ENCODE measurements around the gene TNXB.
"Not testable (repeated sequence)": the region's sequence is repeated elsewhere in the genome, so short reads cannot be mapped to it uniquely, and the experiment has no call there.

The TNXB gene

GRCh38 chr6:32041385-32041784 lies 67.8 kb downstream of the TNXB start:
- not testable (repeated sequence) for H3K4me3 ChIP-seq (ENCODE audit: low read length); H4K5ac ChIP-seq (ENCODE audit: low read length); H3K36me3 ChIP-seq (ENCODE audit: control insufficient read depth, insufficient read depth, low read length); H4K8ac ChIP-seq (ENCODE audit: low read depth, low read length); H3K79me2 ChIP-seq (ENCODE audit: control insufficient read depth, insufficient read depth, low read length); H2AK5ac ChIP-seq (ENCODE audit: low read length); H3K4me1 ChIP-seq (ENCODE audit: control insufficient read depth, low read depth, low read length); H2BK15ac ChIP-seq (replicated peaks; ENCODE audit: low read depth); H3K4me2 ChIP-seq (ENCODE audit: low read length); H2BK120ac ChIP-seq (ENCODE audit: low read depth, low read length); H3K56ac ChIP-seq (ENCODE audit: low read length); H3K9ac ChIP-seq (ENCODE audit: low read length); H3K27ac ChIP-seq (ENCODE audit: low read depth, low read length); DNase-seq; H3K27me3 ChIP-seq (ENCODE audit: insufficient read depth, low read length, poor library complexity); H3K23ac ChIP-seq (ENCODE audit: low read length); H3K18ac ChIP-seq (ENCODE audit: low read length); H3K4ac ChIP-seq (ENCODE audit: low read depth, low read length); H2BK5ac ChIP-seq (ENCODE audit: low read length); H3K79me1 ChIP-seq (ENCODE audit: low read length)
- WGBS (ENCODE audit: extremely low coverage, insufficient coverage, low lambda C conversion rate) = no CpG with 5 or more reads among the region's 10 CpGs

- H3K56ac ChIP-seq (ENCODE audit: low read length); H3K4ac ChIP-seq (ENCODE audit: low read depth, low read length); H3K9ac ChIP-seq (ENCODE audit: low read length); H3K23ac ChIP-seq (ENCODE audit: low read length); H3K4me2 ChIP-seq (ENCODE audit: low read length); H3K4me3 ChIP-seq (ENCODE audit: low read length); H4K5ac ChIP-seq (ENCODE audit: low read length); H4K8ac ChIP-seq (ENCODE audit: low read depth, low read length); H3K18ac ChIP-seq (ENCODE audit: low read length); H3K27ac ChIP-seq (ENCODE audit: low read depth, low read length); H3K36me3 ChIP-seq (ENCODE audit: control insufficient read depth, insufficient read depth, low read length); H2BK120ac ChIP-seq (ENCODE audit: low read depth, low read length); H2AK5ac ChIP-seq (ENCODE audit: low read length); H3K79me2 ChIP-seq (ENCODE audit: control insufficient read depth, insufficient read depth, low read length); H3K27me3 ChIP-seq (ENCODE audit: insufficient read depth, low read length, poor library complexity); DNase-seq; H2BK15ac ChIP-seq (replicated peaks; ENCODE audit: low read depth); H3K79me1 ChIP-seq (ENCODE audit: low read length); H3K4me1 ChIP-seq (ENCODE audit: control insufficient read depth, low read depth, low read length); H2BK5ac ChIP-seq (ENCODE audit: low read length): not testable (repeated sequence)
- WGBS (ENCODE audit: extremely low coverage, insufficient coverage, low lambda C conversion rate) = no CpG with 5 or more reads among the region's 13 CpGs
These were observed 68.2 kb downstream of the TNXB start for GRCh38 chr6:32041050-32041321.

GRCh38 chr6:32040299-32041049 lies 68.7 kb downstream of the TNXB start:
- not testable (repeated sequence) for H4K8ac ChIP-seq (ENCODE audit: low read depth, low read length); H3K4me1 ChIP-seq (ENCODE audit: control insufficient read depth, low read depth, low read length); H3K79me1 ChIP-seq (ENCODE audit: low read length); H2AK5ac ChIP-seq (ENCODE audit: low read length); H2BK15ac ChIP-seq (replicated peaks; ENCODE audit: low read depth); H3K18ac ChIP-seq (ENCODE audit: low read length); H3K4me2 ChIP-seq (ENCODE audit: low read length); H3K36me3 ChIP-seq (ENCODE audit: control insufficient read depth, insufficient read depth, low read length); H3K56ac ChIP-seq (ENCODE audit: low read length); H2BK5ac ChIP-seq (ENCODE audit: low read length); H3K4me3 ChIP-seq (ENCODE audit: low read length); H4K5ac ChIP-seq (ENCODE audit: low read length); H3K4ac ChIP-seq (ENCODE audit: low read depth, low read length); H2BK120ac ChIP-seq (ENCODE audit: low read depth, low read length); H3K23ac ChIP-seq (ENCODE audit: low read length); H3K27ac ChIP-seq (ENCODE audit: low read depth, low read length); H3K27me3 ChIP-seq (ENCODE audit: insufficient read depth, low read length, poor library complexity); DNase-seq; H3K9ac ChIP-seq (ENCODE audit: low read length); H3K79me2 ChIP-seq (ENCODE audit: control insufficient read depth, insufficient read depth, low read length)
- WGBS (ENCODE audit: extremely low coverage, insufficient coverage, low lambda C conversion rate) = no CpG with 5 or more reads among the region's 43 CpGs

- H3K4me2 ChIP-seq (ENCODE audit: low read length); H3K18ac ChIP-seq (ENCODE audit: low read length); H3K9ac ChIP-seq (ENCODE audit: low read length); H2BK15ac ChIP-seq (replicated peaks; ENCODE audit: low read depth); DNase-seq; H3K4me1 ChIP-seq (ENCODE audit: control insufficient read depth, low read depth, low read length); H3K27ac ChIP-seq (ENCODE audit: low read depth, low read length); H4K8ac ChIP-seq (ENCODE audit: low read depth, low read length); H3K79me1 ChIP-seq (ENCODE audit: low read length); H3K27me3 ChIP-seq (ENCODE audit: insufficient read depth, low read length, poor library complexity); H2BK5ac ChIP-seq (ENCODE audit: low read length); H4K5ac ChIP-seq (ENCODE audit: low read length); H2AK5ac ChIP-seq (ENCODE audit: low read length); H3K23ac ChIP-seq (ENCODE audit: low read length); H2BK120ac ChIP-seq (ENCODE audit: low read depth, low read length); H3K79me2 ChIP-seq (ENCODE audit: control insufficient read depth, insufficient read depth, low read length); H3K36me3 ChIP-seq (ENCODE audit: control insufficient read depth, insufficient read depth, low read length); H3K4ac ChIP-seq (ENCODE audit: low read depth, low read length); H3K56ac ChIP-seq (ENCODE audit: low read length); H3K4me3 ChIP-seq (ENCODE audit: low read length): not testable (repeated sequence)
- no CpG with 5 or more reads among the region's 24 CpGs for WGBS (ENCODE audit: extremely low coverage, insufficient coverage, low lambda C conversion rate)
These were observed 69.5 kb downstream of the TNXB start for GRCh38 chr6:32039321-32040274.

- H2BK120ac ChIP-seq (ENCODE audit: low read depth, low read length); H3K4me2 ChIP-seq (ENCODE audit: low read length): not testable (repeated sequence)
- WGBS (ENCODE audit: extremely low coverage, insufficient coverage, low lambda C conversion rate) = no CpG with 5 or more reads among the region's 5 CpGs
These were observed 70.3 kb downstream of the TNXB start for GRCh38 chr6:32038878-32039277.

More at GRCh38 chr6:32038878-32039277, 70.3 kb downstream of the TNXB start:
- DNase-seq; H2BK5ac ChIP-seq (ENCODE audit: low read length); H3K4me1 ChIP-seq (ENCODE audit: control insufficient read depth, low read depth, low read length); H3K4ac ChIP-seq (ENCODE audit: low read depth, low read length); H2AK5ac ChIP-seq (ENCODE audit: low read length); H3K18ac ChIP-seq (ENCODE audit: low read length); H3K23ac ChIP-seq (ENCODE audit: low read length); H3K79me1 ChIP-seq (ENCODE audit: low read length); H3K79me2 ChIP-seq (ENCODE audit: control insufficient read depth, insufficient read depth, low read length); H3K4me3 ChIP-seq (ENCODE audit: low read length); H3K56ac ChIP-seq (ENCODE audit: low read length); H4K5ac ChIP-seq (ENCODE audit: low read length); H2BK15ac ChIP-seq (replicated peaks; ENCODE audit: low read depth); H3K9ac ChIP-seq (ENCODE audit: low read length); H4K8ac ChIP-seq (ENCODE audit: low read depth, low read length); H3K27ac ChIP-seq (ENCODE audit: low read depth, low read length); H3K36me3 ChIP-seq (ENCODE audit: control insufficient read depth, insufficient read depth, low read length); H3K27me3 ChIP-seq (ENCODE audit: insufficient read depth, low read length, poor library complexity): not testable (repeated sequence)
